Erythroblast (primary cell): Measurements from ENCODE around the gene MYCT1.

Experiments used
- GATA1 ChIP-seq: IDR thresholded peaks from 2 replicates; pipeline ENCODE4 v1.6.1; 2011; ENCODE audit warnings: low read depth, mild to moderate bottlenecking, control low read depth, low read length, moderate library complexity
- POLR2A ChIP-seq: IDR thresholded peaks from 2 replicates; pipeline ENCODE4 v1.6.1; 2011; ENCODE audit warnings: mild to moderate bottlenecking, low read length

DNA sequence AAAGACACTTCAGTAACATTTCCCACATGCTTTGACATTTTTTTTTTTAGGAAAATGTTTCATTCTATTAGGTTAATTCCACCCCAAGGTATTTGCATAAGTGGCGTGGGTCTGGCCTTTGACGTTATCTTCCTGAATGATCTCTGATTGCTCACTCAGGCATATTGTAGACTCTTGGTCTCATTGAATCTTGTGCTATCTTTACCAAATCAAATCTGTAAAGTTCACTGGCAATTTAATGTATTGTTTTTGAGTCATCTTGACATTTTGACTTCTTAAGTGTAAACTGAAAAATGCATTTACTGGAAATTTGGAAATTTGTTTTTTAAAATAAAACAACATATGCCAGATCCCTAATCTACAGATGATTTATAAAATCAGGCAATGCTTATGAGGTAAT lies 36.9 kb downstream of the MYCT1 start:
- TF ChIP-seq POLR2A (no peak), GATA1 (no peak)
